Gastroesophageal sphincter (tissue), 4 donors: Measurements from ENCODE around the gene STARD10. TPM values are rescaled to one million over a fixed set of nuclear protein-coding genes. Genes with fewer than 3 reads are reported as not detected.

Experiments used
- ATAC-seq: fragments of 150-250 bp; one replicate; pipeline ENCODE4 v1.9.1; 2016; ENCODE audit warnings: mild to moderate bottlenecking, moderate library complexity
- H3K27ac ChIP-seq, 4 donors: fragments of 200-600 bp; sonication (generic) in 3 of 4; 1 replicate in 3 of 4; 2 replicates in 1 of 4; pipeline ENCODE4 v1.5.1; 2016 to 2019
- H3K27me3 ChIP-seq: fragments of 200-600 bp; sonication (generic); one replicate; pipeline ENCODE4 v1.5.1; 2019
- H3K36me3 ChIP-seq, 2 donors: fragments of 200-600 bp; sonication (generic); one replicate each; pipeline ENCODE4 v1.5.1; 2019; ENCODE audit warnings: control low read depth in 1 of 2
- H3K4me1 ChIP-seq, 3 donors: fragments of 200-600 bp; sonication (generic); 1 replicate in 2 of 3; 2 replicates in 1 of 3; pipeline ENCODE4 v1.5.1; 2016 to 2019; ENCODE audit warnings: control low read depth in 2 of 3
- H3K4me3 ChIP-seq, 2 donors: fragments of 200-600 bp; sonication (generic); one replicate each; pipeline ENCODE4 v1.5.1; 2019; ENCODE audit warnings: mild to moderate bottlenecking in 1 of 2, moderate library complexity in 1 of 2
- H3K9me3 ChIP-seq, 3 donors: fragments of 200-600 bp; sonication (generic); one replicate each; pipeline ENCODE4 v1.5.1; 2017 to 2019; ENCODE audit warnings: control low read depth in 2 of 3
- CTCF ChIP-seq, 4 experiments: fragments of 200-600 bp in 2 of 4; fragments of 450-650 bp in 2 of 4; sonication (generic) in 1 of 4; IDR thresholded peaks; one replicate each; pipeline ENCODE4 v1.5.1; 2017 to 2019; ENCODE audit warnings: antibody characterized with exemption in 4 of 4, mild to moderate bottlenecking in 2 of 4, moderate library complexity in 2 of 4
- EP300 ChIP-seq: sonication (generic); formaldehyde crosslinking; IDR thresholded peaks from one replicate; pipeline ENCODE4 v1.6.1; 2017; ENCODE audit warnings: antibody characterized with exemption, mild to moderate bottlenecking
- POLR2A ChIP-seq, 2 donors: fragments of 450-650 bp; IDR thresholded peaks; one replicate each; pipeline ENCODE4 v1.6.1; 2017; ENCODE audit warnings: antibody characterized with exemption in 2 of 2, mild to moderate bottlenecking in 2 of 2, moderate library complexity in 1 of 2
- POLR2AphosphoS5 ChIP-seq: sonication (generic); formaldehyde crosslinking; IDR thresholded peaks from one replicate; pipeline ENCODE4 v1.6.1; 2017; ENCODE audit warnings: antibody characterized with exemption
- WGBS, 2 donors: methylation state at CpG; one replicate each; pipeline ENCODE4 v1.1.5; 2018; ENCODE audit warnings: low coverage in 1 of 2; 5-methylcytosine and 5-hydroxymethylcytosine counted together
- total RNA-seq, 4 donors: library from RNA; depleted of rRNA; stranded (reverse); fragments of >200 nt; gene quantifications; one replicate each; pipeline ENCODE4 v1.1.0, GENCODE V29; 2016

The STARD10 gene
- total RNA-seq, 4 donors from 2014 or later: 35.8 to 56.6 (median 45.0) TPM

GRCh38 chr11:72720784-72721183, 73.1 kb downstream of the STARD10 start:
- WGBS, 2 donors: no CpG with 5 or more reads among the region's 4 CpGs
- Histone ChIP-seq H3K4me1 (peaks cover 0 to 91% (median 42%) of the 10 kb centered on the region in 3 donors), H3K27ac (peak overlapping the region in 3 of 4 donors; percentile 82 to 96 (median 89)), H3K9me3 (no peaks in the 10 kb centered on the region), H3K4me3 (peak overlapping the region; percentile 61 to 70), H3K27me3 (no peaks in the 10 kb centered on the region), H3K36me3 (peaks cover 0 to 15% of the 10 kb centered on the region in 2 donors)
- TF ChIP-seq POLR2AphosphoS5 (no peak), EP300 (no peak), CTCF (IDR thresholded peaks at IDR 0.05) (no peak), POLR2A (IDR thresholded peaks at IDR 0.05) (no peak)
- ATAC-seq: no peak

GRCh38 chr11:72720047-72720446, 73.8 kb downstream of the STARD10 start:
- no peak for ATAC-seq
- H3K9me3 ChIP-seq: no peaks in the 10 kb centered on the region
- WGBS, 2 donors: 80% methylated on average over 2 of the region's 3 CpGs; no CpG with 5 or more reads in 1 of the 2 donors
- H3K4me1 ChIP-seq: peaks cover 0 to 91% (median 37%) of the 10 kb centered on the region in 3 donors
- H3K27ac ChIP-seq: peak overlapping the region in 3 of 4 donors; percentile 41 to 89 (median 82)
- TF ChIP-seq EP300 (no peak), POLR2AphosphoS5 (no peak), CTCF (IDR thresholded peaks at IDR 0.05) (no peak), POLR2A (IDR thresholded peaks at IDR 0.05) (no peak)
- no peaks in the 10 kb centered on the region for H3K27me3 ChIP-seq
- peak overlapping the region in 1 of 2 donors; percentile 70 for H3K4me3 ChIP-seq
- H3K36me3 ChIP-seq: peaks cover 0 to 15% of the 10 kb centered on the region in 2 donors

- WGBS, 2 donors: 76 to 93% methylated on average over 3 to 4 of the region's 4 CpGs
Observed at GRCh38 chr11:72719551-72719950, 74.3 kb downstream of the STARD10 start.

GRCh38 chr11:72719144-72719543, 74.7 kb downstream of the STARD10 start:
- H3K27ac ChIP-seq: peak overlapping the region in 3 of 4 donors; percentile 41 to 89 (median 82)
- peaks cover 0 to 93% (median 37%) of the 10 kb centered on the region in 3 donors for H3K4me1 ChIP-seq
- H3K9me3 ChIP-seq: no peaks in the 10 kb centered on the region
- TF ChIP-seq POLR2AphosphoS5 (no peak), EP300 (no peak), POLR2A (IDR thresholded peaks at IDR 0.05) (no peak), CTCF (IDR thresholded peaks at IDR 0.05) (no peak)
- ATAC-seq: no peak
- peak overlapping the region in 1 of 2 donors; percentile 70 for H3K4me3 ChIP-seq
- WGBS, 2 donors: 0 to 15% methylated on average over 1 to 2 of the region's 2 CpGs
- H3K27me3 ChIP-seq: no peaks in the 10 kb centered on the region
- H3K36me3 ChIP-seq: peaks cover 0 to 15% of the 10 kb centered on the region in 2 donors

More at GRCh38 chr11:72719551-72719950, 74.3 kb downstream of the STARD10 start:
- peaks cover 0 to 91% (median 37%) of the 10 kb centered on the region in 3 donors for H3K4me1 ChIP-seq
- TF ChIP-seq CTCF (IDR thresholded peaks at IDR 0.05): no peak
- no peak for TF ChIP-seq POLR2AphosphoS5
- TF ChIP-seq POLR2A (IDR thresholded peaks at IDR 0.05): no peak
- TF ChIP-seq EP300: no peak
- no peaks in the 10 kb centered on the region for H3K27me3 ChIP-seq
- peak overlapping the region in 3 of 4 donors; percentile 41 to 89 (median 82) for H3K27ac ChIP-seq
- ATAC-seq: no peak
- H3K36me3 ChIP-seq: peaks cover 0 to 15% of the 10 kb centered on the region in 2 donors
- H3K4me3 ChIP-seq: peak overlapping the region in 1 of 2 donors; percentile 70
- H3K9me3 ChIP-seq: no peaks in the 10 kb centered on the region

GRCh38 chr11:72718101-72718501, 75.7 kb downstream of the STARD10 start:
- ATAC-seq: no peak
- no peak overlapping the region for H3K4me3 ChIP-seq
- TF ChIP-seq CTCF (IDR thresholded peaks at IDR 0.05): no peak
- no peak for TF ChIP-seq POLR2A (IDR thresholded peaks at IDR 0.05)
- TF ChIP-seq EP300: no peak
- TF ChIP-seq POLR2AphosphoS5: no peak
- H3K27ac ChIP-seq: peak overlapping the region in 2 of 4 donors; percentile 51 to 82
- WGBS, 2 donors: 88 to 93% methylated on average over 3 to 7 of the region's 9 CpGs
- H3K9me3 ChIP-seq: no peaks in the 10 kb centered on the region
- H3K36me3 ChIP-seq: peaks cover 0 to 23% of the 10 kb centered on the region in 2 donors
- H3K4me1 ChIP-seq: peaks cover 0 to 90% (median 36%) of the 10 kb centered on the region in 3 donors
- no peaks in the 10 kb centered on the region for H3K27me3 ChIP-seq
